ENCODE data around the gene ZNRF3.
"Not testable (repeated sequence)": the region's sequence is repeated elsewhere in the genome, so short reads cannot be mapped to it uniquely, and the experiment has no call there.

ZNRF3 gene

GRCh38 chr22:29070490-29070889 is 187.1 kb downstream of the ZNRF3 start:
- no peak for DNase-seq (ENCODE audit: low read depth)

- DNase-seq (ENCODE audit: low read depth): peak; percentile 62
Observed at GRCh38 chr22:29071261-29072045, 188.1 kb downstream of the ZNRF3 start.

GRCh38 chr22:29072193-29072978 is 189.0 kb downstream of the ZNRF3 start:
- DNase-seq (ENCODE audit: low read depth): peak; percentile 79

- DNase-seq (ENCODE audit: low read depth): no peak
Observed at GRCh38 chr22:29072979-29073617, 189.7 kb downstream of the ZNRF3 start, which contains the start of gene KREMEN1. TSS of gene KREMEN1 (plus strand) at chr22:29073035. CDS start at chr22:29073131, 96 bp downstream.

GRCh38 chr22:29073618-29074275 is 190.4 kb downstream of the ZNRF3 start:
- DNase-seq (ENCODE audit: low read depth): peak; percentile 34

- DNase-seq (ENCODE audit: low read depth): no peak
Observed at GRCh38 chr22:29074276-29074772, 191.0 kb downstream of the ZNRF3 start.

- DNase-seq (ENCODE audit: low read depth): no peak
Observed at GRCh38 chr22:29078036-29078868, 194.9 kb downstream of the ZNRF3 start.

GRCh38 chr22:29078869-29079207 is 195.5 kb downstream of the ZNRF3 start:
- no peak for DNase-seq (ENCODE audit: low read depth)

GRCh38 chr22:29079218-29079901 is 196.0 kb downstream of the ZNRF3 start:
- no peak for DNase-seq (ENCODE audit: low read depth)

GRCh38 chr22:29080106-29080975 is 197.0 kb downstream of the ZNRF3 start:
- DNase-seq (ENCODE audit: low read depth): peak; percentile 47

- DNase-seq (ENCODE audit: low read depth): no peak
Observed at GRCh38 chr22:29081517-29082236, 198.3 kb downstream of the ZNRF3 start.

- no peak for DNase-seq (ENCODE audit: low read depth)
Observed at GRCh38 chr22:29082826-29083545, 199.6 kb downstream of the ZNRF3 start.

- not testable (repeated sequence) for DNase-seq (ENCODE audit: low read depth)
Observed at GRCh38 chr22:29083576-29083932, 200.2 kb downstream of the ZNRF3 start.

GRCh38 chr22:29083933-29084591 is 200.7 kb downstream of the ZNRF3 start:
- peak; percentile 71 for DNase-seq (ENCODE audit: low read depth)

GRCh38 chr22:29087012-29087411 is 203.6 kb downstream of the ZNRF3 start:
- DNase-seq (ENCODE audit: low read depth): no peak

GRCh38 chr22:29088809-29089208 is 205.4 kb downstream of the ZNRF3 start:
- no peak for DNase-seq (ENCODE audit: low read depth)

- DNase-seq (ENCODE audit: low read depth): no peak
Observed at GRCh38 chr22:29089507-29089906, 206.1 kb downstream of the ZNRF3 start.

- no peak for DNase-seq (ENCODE audit: low read depth)
Observed at GRCh38 chr22:29090039-29090438, 206.7 kb downstream of the ZNRF3 start.
